GM18499 (cell line): ENCODE data around the gene STRADB.
"Not testable (repeated sequence)": the region's sequence is repeated elsewhere in the genome, so short reads cannot be mapped to it uniquely, and the experiment has no call there.

Experiments
- ATAC-seq: cut with Tn5 transposase; IDR thresholded peaks from one replicate; pipeline ENCODE4 v1.9.1; 2021; ENCODE audit warnings: moderate number of reproducible peaks; ENCODE audit not compliant: insufficient read depth, unreplicated experiment

The STRADB gene

GRCh38 chr2:201464547-201464946, 13.0 kb downstream of the STRADB start:
- ATAC-seq, result no peak

GRCh38 chr2:201465524-201465971, 14.0 kb downstream of the STRADB start:
- ATAC-seq, result no peak

- no peak for ATAC-seq
Measured at GRCh38 chr2:201466050-201466675, 14.6 kb downstream of the STRADB start.

- ATAC-seq, result no peak
Measured at GRCh38 chr2:201467666-201468065, 16.1 kb downstream of the STRADB start.

GRCh38 chr2:201470821-201471731, 19.5 kb downstream of the STRADB start:
- no peak for ATAC-seq

GRCh38 chr2:201471732-201472393, 20.3 kb downstream of the STRADB start:
- no peak for ATAC-seq

- ATAC-seq, result no peak
Measured at GRCh38 chr2:201472411-201472810, 20.9 kb downstream of the STRADB start.

GRCh38 chr2:201482543-201482942, 31.0 kb downstream of the STRADB start:
- ATAC-seq, result no peak

- ATAC-seq, result no peak
Measured at GRCh38 chr2:201483342-201483741, 31.8 kb downstream of the STRADB start.

GRCh38 chr2:201483758-201484157, 32.2 kb downstream of the STRADB start:
- ATAC-seq, result not testable (repeated sequence)

GRCh38 chr2:201484805-201485204, 33.3 kb downstream of the STRADB start:
- no peak for ATAC-seq

- ATAC-seq, result no peak
Measured at GRCh38 chr2:201490291-201490690, 38.8 kb downstream of the STRADB start.

- ATAC-seq, result no peak
Measured at GRCh38 chr2:201496785-201497184, 45.2 kb downstream of the STRADB start.

- ATAC-seq, result no peak
Measured at GRCh38 chr2:201500534-201500933, 49.0 kb downstream of the STRADB start.

GRCh38 chr2:201502713-201503112, 51.2 kb downstream of the STRADB start:
- no peak for ATAC-seq

- ATAC-seq, result no peak
Measured at GRCh38 chr2:201507725-201508124, 56.2 kb downstream of the STRADB start.

GRCh38 chr2:201513271-201513670, 61.7 kb downstream of the STRADB start:
- ATAC-seq, result no peak

- ATAC-seq, result no peak
Measured at GRCh38 chr2:201515573-201516246, 64.2 kb downstream of the STRADB start.

GRCh38 chr2:201517094-201517493, 65.6 kb downstream of the STRADB start:
- no peak for ATAC-seq

- no peak for ATAC-seq
Measured at GRCh38 chr2:201520201-201520600, 68.7 kb downstream of the STRADB start.
